K562 (cell line): ENCODE results near the gene ADAM10. TPM values are rescaled to one million over a fixed set of nuclear protein-coding genes. Genes with fewer than 3 reads are reported as not detected.
A peak's percentile ranks its signal among the peaks of the same experiment; 100 is the strongest.

Experiments used
- COPS2 ChIP-seq: fragments of 450-650 bp; conservative IDR thresholded peaks from 2 replicates; pipeline ENCODE4 v1.6.1; 2016; ENCODE audit warnings: mild to moderate bottlenecking, moderate library complexity
- CREBBP ChIP-seq: IDR thresholded peaks from one replicate; pipeline ENCODE4 v1.6.1; 2012; ENCODE audit warnings: low read depth, mild to moderate bottlenecking, control low read depth, inconsistent platforms, low read length
- DMBX1 ChIP-seq: fragments of 250-450 bp; sonication (Bioruptor Pico); IDR thresholded peaks from 2 replicates; pipeline ENCODE4 v1.8.0; 2022; ENCODE audit warnings: inconsistent platforms, mild to moderate bottlenecking, moderate library complexity, borderline replicate concordance
- FOSL1 ChIP-seq: fragments of 200-800 bp; sonication (Bioruptor generic); conservative IDR thresholded peaks from 2 replicates; pipeline ENCODE4 v1.6.1; 2016; ENCODE audit warnings: missing genetic modification characterization, missing compliant biosample characterization
- HNRNPL ChIP-seq: fragments of 200-400 bp; formaldehyde crosslinking; IDR thresholded peaks from 2 replicates; pipeline ENCODE4 v1.6.1; 2017; ENCODE audit warnings: low read depth, mild to moderate bottlenecking, low read length
- SAP30 ChIP-seq: fragments of 200-600 bp; sonication (generic); IDR thresholded peaks from 2 replicates; pipeline ENCODE4 v1.6.1; 2012; ENCODE audit warnings: borderline replicate concordance, low read depth, mild to moderate bottlenecking, moderate library complexity, low read length, control low read depth, inconsistent platforms; ENCODE audit not compliant: insufficient read depth, poor library complexity, severe bottlenecking
- SMC3 ChIP-seq: conservative IDR thresholded peaks from 2 replicates; pipeline ENCODE4 v1.6.1; 2011; ENCODE audit warnings: low read depth, low read length, improper control_type of control experiment; ENCODE audit not compliant: insufficient read depth
- TEAD2 ChIP-seq: fragments of 450-650 bp; IDR thresholded peaks from 2 replicates; pipeline ENCODE4 v1.6.1; 2016; ENCODE audit warnings: missing genetic modification characterization, control low read depth, missing compliant biosample characterization
- U2AF1 ChIP-seq: fragments of 200-400 bp; formaldehyde crosslinking; optimal IDR thresholded peaks from 2 replicates; pipeline ENCODE3; 2017; ENCODE audit warnings: mild to moderate bottlenecking, low read depth, low read length, moderate library complexity
- polyA plus RNA-seq, 8 experiments: library from polyadenylated mRNA; depleted of rRNA in 4 of 8; stranded (reverse) in 5 of 8; unstranded in 3 of 8; fragments of >200 nt; fragmentation: Nextera tagmentation in 2 of 8; fragmentation: Illumina TruSeq in 1 of 8; extraction: Ambion mirVana in 2 of 8; extraction: Trizol in 1 of 8; gene quantifications; 2 replicates each; pipeline versions ENCODE4 v1.2.1 to v1.2.3, GENCODE V29; 2011 to 2014; ENCODE audit warnings: inconsistent platforms in 1 of 8, missing spikeins in 1 of 8
- total RNA-seq, 7 experiments: library from RNA; depleted of rRNA in 6 of 7; stranded (reverse); fragments of >200 nt in 6 of 7; fragmentation: Illumina TruSeq in 2 of 7; extraction: Trizol in 2 of 7; gene quantifications; 2 replicates each; pipeline versions ENCODE4 v1.2.1 to v1.2.3, GENCODE V29; 2011 to 2021; ENCODE audit warnings: low replicate concordance in 1 of 7
- TF ChIP-seq, protein P1 (sequence below), 2 experiments: fragments of 450-650 bp; IDR thresholded peaks; 2 replicates each; pipeline ENCODE4 v1.6.1; 2016
- TF ChIP-seq, protein P2 (sequence below): fragments of 200-800 bp; sonication (Bioruptor generic); IDR thresholded peaks from 2 replicates; pipeline ENCODE4 v1.6.1; 2016; ENCODE audit warnings: missing genetic modification characterization, missing compliant biosample characterization
- TF ChIP-seq, protein P3 (sequence below): fragments of 450-650 bp; IDR thresholded peaks from 2 replicates; pipeline ENCODE4 v1.7.0; 2016; ENCODE audit warnings: borderline replicate concordance
- TF ChIP-seq, protein P4 (sequence below): sonication (generic); formaldehyde crosslinking; IDR thresholded peaks from 2 replicates; pipeline ENCODE4 v1.8.1; 2023; ENCODE audit warnings: mild to moderate bottlenecking, missing genetic modification reagents
- TF ChIP-seq, protein P5 (sequence below): sonication (generic); formaldehyde crosslinking; IDR thresholded peaks from 2 replicates; pipeline ENCODE4 v1.8.0; 2022; ENCODE audit warnings: mild to moderate bottlenecking, missing genetic modification reagents

ADAM10 gene
- total and polyA plus RNA-seq, 9 of the 15 experiments (the other 6 are each of a cell fraction or from before 2014, with no cell fraction given), result 11.9 to 152 (median 57.3) TPM

DNA sequence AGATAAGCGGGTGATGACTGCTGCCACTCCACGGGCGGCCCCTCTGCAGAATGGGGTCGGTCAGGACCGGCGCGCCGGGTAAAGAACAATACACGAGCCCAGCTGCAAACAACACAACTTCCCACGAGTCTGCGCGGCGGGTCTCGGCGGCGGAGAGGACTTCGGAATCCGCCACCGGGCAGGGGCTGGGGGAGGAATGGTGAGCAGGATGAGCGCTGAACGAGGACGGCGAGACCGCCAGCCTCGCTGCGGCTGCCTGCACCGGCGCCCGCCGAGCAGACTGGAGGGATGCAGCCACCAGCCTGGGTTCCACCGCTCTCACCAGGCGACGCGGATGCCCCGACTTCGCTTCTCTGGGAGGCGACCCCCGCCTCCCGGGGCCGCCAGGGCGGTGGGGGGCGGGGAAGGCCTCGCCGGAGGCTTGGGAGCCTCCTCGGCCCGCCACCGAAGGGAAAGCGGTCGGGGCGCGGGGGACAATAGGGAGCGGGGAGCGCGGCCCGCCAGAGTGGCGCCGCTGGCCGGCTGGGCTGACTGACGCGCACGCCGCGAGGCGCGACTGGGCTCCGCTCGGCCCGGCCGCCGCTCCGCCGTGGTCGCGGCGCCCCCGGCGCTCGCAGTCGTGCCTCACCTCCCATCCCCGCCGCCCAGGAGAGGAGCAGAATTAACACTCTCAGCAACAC is 515 bp downstream of the ADAM10 start (continued):
- TF ChIP-seq, protein P1, sequence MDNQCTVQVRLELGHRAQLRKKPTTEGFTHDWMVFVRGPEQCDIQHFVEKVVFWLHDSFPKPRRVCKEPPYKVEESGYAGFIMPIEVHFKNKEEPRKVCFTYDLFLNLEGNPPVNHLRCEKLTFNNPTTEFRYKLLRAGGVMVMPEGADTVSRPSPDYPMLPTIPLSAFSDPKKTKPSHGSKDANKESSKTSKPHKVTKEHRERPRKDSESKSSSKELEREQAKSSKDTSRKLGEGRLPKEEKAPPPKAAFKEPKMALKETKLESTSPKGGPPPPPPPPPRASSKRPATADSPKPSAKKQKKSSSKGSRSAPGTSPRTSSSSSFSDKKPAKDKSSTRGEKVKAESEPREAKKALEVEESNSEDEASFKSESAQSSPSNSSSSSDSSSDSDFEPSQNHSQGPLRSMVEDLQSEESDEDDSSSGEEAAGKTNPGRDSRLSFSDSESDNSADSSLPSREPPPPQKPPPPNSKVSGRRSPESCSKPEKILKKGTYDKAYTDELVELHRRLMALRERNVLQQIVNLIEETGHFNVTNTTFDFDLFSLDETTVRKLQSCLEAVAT (IDR thresholded peaks at IDR 0.05), result 0 out of 4 replicates have a peak, but pooled peaks of 1 of the 2 experiments have one; percentile 66
- TF ChIP-seq COPS2 (no peak), U2AF1 (peak; percentile 69), TEAD2 (no peak), HNRNPL (no peak), CREBBP (no peak), DMBX1 (CRISPR knock-in tag) (0 out of 2 replicates have a peak, but pooled peaks have one; percentile 23), SMC3 (no peak), FOSL1 (tag) (no peak), SAP30 (peak; percentile 55)
- TF ChIP-seq, protein P2, sequence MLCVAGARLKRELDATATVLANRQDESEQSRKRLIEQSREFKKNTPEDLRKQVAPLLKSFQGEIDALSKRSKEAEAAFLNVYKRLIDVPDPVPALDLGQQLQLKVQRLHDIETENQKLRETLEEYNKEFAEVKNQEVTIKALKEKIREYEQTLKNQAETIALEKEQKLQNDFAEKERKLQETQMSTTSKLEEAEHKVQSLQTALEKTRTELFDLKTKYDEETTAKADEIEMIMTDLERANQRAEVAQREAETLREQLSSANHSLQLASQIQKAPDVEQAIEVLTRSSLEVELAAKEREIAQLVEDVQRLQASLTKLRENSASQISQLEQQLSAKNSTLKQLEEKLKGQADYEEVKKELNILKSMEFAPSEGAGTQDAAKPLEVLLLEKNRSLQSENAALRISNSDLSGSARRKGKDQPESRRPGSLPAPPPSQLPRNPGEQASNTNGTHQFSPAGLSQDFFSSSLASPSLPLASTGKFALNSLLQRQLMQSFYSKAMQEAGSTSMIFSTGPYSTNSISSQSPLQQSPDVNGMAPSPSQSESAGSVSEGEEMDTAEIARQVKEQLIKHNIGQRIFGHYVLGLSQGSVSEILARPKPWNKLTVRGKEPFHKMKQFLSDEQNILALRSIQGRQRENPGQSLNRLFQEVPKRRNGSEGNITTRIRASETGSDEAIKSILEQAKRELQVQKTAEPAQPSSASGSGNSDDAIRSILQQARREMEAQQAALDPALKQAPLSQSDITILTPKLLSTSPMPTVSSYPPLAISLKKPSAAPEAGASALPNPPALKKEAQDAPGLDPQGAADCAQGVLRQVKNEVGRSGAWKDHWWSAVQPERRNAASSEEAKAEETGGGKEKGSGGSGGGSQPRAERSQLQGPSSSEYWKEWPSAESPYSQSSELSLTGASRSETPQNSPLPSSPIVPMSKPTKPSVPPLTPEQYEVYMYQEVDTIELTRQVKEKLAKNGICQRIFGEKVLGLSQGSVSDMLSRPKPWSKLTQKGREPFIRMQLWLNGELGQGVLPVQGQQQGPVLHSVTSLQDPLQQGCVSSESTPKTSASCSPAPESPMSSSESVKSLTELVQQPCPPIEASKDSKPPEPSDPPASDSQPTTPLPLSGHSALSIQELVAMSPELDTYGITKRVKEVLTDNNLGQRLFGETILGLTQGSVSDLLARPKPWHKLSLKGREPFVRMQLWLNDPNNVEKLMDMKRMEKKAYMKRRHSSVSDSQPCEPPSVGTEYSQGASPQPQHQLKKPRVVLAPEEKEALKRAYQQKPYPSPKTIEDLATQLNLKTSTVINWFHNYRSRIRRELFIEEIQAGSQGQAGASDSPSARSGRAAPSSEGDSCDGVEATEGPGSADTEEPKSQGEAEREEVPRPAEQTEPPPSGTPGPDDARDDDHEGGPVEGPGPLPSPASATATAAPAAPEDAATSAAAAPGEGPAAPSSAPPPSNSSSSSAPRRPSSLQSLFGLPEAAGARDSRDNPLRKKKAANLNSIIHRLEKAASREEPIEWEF (CRISPR knock-in tag), result no peak
- TF ChIP-seq, protein P3, sequence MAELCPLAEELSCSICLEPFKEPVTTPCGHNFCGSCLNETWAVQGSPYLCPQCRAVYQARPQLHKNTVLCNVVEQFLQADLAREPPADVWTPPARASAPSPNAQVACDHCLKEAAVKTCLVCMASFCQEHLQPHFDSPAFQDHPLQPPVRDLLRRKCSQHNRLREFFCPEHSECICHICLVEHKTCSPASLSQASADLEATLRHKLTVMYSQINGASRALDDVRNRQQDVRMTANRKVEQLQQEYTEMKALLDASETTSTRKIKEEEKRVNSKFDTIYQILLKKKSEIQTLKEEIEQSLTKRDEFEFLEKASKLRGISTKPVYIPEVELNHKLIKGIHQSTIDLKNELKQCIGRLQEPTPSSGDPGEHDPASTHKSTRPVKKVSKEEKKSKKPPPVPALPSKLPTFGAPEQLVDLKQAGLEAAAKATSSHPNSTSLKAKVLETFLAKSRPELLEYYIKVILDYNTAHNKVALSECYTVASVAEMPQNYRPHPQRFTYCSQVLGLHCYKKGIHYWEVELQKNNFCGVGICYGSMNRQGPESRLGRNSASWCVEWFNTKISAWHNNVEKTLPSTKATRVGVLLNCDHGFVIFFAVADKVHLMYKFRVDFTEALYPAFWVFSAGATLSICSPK, result no peak
- TF ChIP-seq, protein P4, sequence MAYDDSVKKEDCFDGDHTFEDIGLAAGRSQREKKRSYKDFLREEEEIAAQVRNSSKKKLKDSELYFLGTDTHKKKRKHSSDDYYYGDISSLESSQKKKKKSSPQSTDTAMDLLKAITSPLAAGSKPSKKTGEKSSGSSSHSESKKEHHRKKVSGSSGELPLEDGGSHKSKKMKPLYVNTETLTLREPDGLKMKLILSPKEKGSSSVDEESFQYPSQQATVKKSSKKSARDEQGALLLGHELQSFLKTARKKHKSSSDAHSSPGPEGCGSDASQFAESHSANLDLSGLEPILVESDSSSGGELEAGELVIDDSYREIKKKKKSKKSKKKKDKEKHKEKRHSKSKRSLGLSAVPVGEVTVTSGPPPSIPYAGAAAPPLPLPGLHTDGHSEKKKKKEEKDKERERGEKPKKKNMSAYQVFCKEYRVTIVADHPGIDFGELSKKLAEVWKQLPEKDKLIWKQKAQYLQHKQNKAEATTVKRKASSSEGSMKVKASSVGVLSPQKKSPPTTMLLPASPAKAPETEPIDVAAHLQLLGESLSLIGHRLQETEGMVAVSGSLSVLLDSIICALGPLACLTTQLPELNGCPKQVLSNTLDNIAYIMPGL, result 0 out of 2 replicates have a peak, but pooled peaks have one; percentile 7
- TF ChIP-seq, protein P5, sequence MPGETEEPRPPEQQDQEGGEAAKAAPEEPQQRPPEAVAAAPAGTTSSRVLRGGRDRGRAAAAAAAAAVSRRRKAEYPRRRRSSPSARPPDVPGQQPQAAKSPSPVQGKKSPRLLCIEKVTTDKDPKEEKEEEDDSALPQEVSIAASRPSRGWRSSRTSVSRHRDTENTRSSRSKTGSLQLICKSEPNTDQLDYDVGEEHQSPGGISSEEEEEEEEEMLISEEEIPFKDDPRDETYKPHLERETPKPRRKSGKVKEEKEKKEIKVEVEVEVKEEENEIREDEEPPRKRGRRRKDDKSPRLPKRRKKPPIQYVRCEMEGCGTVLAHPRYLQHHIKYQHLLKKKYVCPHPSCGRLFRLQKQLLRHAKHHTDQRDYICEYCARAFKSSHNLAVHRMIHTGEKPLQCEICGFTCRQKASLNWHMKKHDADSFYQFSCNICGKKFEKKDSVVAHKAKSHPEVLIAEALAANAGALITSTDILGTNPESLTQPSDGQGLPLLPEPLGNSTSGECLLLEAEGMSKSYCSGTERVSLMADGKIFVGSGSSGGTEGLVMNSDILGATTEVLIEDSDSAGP (CRISPR knock-in tag), result no peak
